ENCODE measurements around the gene FLT4.

GRCh38 chr5:180690562-180690961 lies 41.2 kb upstream of the FLT4 start:
- TF ChIP-seq POLR2AphosphoS5 (IDR thresholded peaks at IDR 0.05; ENCODE audit: borderline replicate concordance, low read depth, low read length), result no peak
- TF ChIP-seq EZH2 (IDR thresholded peaks at IDR 0.05), result no peak
- no peak for TF ChIP-seq FOXP2 (optimal IDR thresholded peaks at IDR 0.05; ENCODE audit: control extremely low read depth, extremely low read length, insufficient read depth)

All from SK-N-MC (cell line).